Pons (tissue), 1 donor: ENCODE data around the gene MIP.
"Not testable (repeated sequence)": the region's sequence is repeated elsewhere in the genome, so short reads cannot be mapped to it uniquely, and the experiment has no call there.

Experiments
- DNase-seq: peaks from one replicate; pipeline ENCODE4 v3.0.0-alpha.2; 2016; ENCODE audit warnings: low spot score

MIP gene

DNA sequence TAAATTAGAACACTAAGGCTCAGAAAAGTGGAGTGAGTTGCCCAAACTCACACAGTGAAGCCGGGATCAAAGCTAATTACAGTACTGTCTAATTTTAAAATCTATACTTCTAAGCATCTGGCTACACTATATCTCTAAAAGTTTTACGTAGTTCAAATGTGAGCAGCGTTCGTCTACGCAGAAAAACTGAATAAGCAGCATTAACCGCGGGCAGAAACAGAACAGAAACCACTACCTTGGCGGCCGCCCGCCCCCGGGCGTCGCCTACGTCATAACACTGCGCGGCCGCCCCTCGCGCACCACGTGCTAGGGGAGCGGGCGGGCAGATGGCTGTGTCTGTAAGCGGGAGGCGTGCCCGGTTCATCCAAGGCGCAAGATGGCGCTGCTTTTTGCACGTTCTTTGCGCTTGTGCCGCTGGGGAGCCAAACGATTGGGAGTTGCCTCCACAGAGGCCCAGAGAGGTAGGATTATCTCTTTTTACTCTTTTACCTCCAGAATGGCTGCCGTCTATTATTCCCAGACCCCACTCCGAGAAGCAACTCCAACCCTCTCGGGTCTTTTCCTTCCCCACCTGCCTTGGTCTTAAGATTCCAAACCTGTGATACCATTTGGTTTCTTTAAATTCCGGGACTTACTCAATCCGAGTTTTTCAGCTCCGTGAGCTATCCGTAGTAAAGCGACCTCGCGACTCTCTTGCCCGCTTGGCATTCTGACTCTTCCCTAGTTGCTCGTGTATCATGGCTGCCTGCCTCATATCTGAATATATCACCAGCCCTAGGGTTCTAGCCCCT is 14.0 kb upstream of the MIP start, which contains the start of gene SPRYD4:
SPRYD4 (plus strand) TSS at position 363 of the 791 bp plus-strand sequence; CDS start at position 377, 14 bp downstream.
- peak; percentile 95 for DNase-seq

DNA sequence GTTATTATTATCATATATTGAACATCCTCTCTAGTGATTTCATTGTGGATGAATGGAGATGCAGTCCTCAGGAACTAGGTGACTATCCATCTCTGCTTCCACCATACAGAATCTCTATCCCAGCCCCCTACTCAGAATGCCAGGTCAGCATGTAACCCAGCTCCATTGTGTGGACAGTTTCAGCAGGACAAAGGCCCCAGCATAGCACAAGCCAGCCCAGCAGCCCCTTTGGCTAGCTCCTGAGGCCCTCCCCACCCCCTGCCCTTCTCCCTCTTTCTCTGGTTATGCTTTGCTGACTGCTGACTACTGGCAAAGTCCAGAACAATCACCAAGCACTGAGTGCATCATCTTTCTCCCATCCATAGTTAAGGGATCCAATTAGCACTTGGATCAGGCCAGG is 8.1 kb upstream of the MIP start:
- no peak for DNase-seq

DNA sequence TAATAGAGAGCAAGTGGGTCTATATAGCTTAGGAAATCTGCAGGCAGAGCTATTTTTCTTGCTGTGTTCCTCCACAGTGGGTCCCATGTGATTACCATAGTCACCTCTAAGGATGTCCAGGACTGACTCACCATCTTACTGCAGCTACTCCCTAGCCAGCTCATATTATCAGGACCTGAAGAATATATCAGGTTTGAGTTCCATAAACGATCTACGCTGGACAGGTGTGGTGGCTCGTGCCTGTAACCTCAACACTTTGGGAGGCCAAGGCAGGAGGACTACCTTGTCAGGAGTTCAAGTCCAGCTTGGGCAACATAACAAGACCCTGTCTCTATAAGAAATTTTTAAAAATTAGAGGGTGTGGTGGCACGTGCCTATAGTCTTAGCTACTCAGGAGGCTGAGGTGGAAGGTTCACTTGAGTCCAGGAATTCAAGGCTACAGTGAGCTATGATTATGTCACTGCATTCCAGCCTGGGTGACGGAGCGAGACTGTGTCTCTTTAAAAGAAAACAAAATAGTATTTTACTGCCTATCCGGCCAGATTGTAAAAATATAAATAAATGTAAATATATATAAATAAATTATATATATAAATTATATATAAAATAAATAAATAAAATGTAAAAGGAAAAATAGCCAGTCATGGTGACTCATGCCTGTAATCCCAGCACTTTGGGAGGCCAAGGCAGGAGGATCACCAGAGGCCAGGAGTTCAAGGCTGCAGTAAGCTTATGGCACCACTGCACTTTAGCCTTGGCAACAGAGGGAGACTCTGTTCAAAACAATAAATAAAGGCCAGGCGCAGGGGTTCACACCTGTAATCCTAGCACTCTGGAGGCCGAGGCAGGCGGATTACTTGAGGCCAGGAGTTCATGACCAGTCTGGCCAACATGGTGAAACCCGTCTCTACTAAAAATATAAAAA is 7.0 kb upstream of the MIP start:
- no peak for DNase-seq

DNA sequence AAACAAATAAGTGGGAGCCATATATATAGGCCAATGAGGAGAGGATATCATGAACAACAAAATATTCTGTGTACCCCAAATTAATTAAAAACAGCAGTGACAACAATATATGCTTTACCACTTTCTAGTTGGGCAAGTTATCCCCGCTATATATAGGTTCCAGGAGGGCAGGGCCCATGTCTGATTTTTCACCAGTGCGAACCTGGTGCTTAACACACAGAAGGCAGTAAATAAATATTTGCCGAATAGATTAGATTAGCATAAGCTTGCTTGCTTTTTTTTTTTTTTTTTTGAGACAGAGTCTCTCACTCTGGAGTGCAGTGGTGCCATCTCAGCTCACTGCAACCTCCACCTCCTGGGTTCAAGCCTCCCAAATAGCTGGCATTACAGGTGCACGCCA is 3.4 kb upstream of the MIP start:
- no peak for DNase-seq

DNA sequence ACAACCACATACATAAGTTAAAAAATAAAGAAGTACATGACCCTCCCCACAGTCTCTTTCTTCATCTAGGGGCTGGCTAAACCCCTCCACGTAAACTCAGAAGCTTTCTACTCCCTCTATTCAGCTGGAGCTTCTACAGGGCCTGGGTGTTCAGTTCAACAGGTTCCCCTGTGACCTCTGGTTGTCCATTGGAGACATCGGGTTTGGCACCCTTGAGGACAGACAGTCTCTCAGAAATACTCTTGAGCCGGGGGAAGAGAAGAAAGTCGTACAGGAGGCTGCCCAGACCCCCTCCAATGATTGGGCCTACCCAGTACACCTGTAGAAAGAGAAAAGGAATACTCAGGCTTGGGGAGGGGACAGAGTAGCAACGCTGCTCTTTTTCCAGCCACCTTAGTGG is 3.3 kb downstream of the MIP start:
- DNase-seq: no peak

DNA sequence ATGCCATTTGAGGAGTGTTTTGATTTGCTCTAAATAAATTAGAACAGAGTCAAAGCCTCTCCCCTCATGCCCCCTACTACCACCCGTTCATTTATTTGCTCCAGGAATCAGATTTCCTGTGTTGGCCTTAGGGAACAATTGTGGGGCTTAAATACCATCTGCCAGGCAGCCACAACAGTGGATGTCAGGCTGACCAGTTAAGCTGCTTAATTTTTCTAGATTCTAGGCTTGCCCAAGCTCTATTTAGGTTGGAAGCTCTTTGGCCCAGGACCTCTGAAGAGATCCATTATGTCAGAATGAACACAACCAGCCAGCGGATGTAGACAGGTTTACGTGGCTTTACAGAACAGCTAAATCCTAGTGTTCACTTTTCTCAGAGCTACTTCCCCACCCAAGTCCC is 4.2 kb downstream of the MIP start:
- no peak for DNase-seq

DNA sequence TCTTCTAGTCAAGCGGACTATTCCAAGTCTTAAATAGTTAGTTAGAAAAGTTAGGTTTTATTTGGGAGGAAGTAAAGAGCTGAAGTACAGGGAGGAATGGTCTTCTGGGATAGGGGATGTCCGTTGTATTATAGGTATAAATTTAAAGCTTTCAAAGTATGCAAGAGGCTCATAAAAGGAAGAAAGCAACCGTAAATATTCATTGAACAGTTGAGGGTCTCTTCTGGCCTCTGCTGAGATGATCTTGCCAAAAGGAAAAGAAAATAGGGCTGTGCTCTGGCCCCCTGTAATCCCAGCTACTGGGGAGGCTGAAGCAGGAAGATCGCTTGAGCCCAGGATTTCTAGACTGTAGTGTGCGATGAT is 4.9 kb downstream of the MIP start:
- DNase-seq: no peak

DNA sequence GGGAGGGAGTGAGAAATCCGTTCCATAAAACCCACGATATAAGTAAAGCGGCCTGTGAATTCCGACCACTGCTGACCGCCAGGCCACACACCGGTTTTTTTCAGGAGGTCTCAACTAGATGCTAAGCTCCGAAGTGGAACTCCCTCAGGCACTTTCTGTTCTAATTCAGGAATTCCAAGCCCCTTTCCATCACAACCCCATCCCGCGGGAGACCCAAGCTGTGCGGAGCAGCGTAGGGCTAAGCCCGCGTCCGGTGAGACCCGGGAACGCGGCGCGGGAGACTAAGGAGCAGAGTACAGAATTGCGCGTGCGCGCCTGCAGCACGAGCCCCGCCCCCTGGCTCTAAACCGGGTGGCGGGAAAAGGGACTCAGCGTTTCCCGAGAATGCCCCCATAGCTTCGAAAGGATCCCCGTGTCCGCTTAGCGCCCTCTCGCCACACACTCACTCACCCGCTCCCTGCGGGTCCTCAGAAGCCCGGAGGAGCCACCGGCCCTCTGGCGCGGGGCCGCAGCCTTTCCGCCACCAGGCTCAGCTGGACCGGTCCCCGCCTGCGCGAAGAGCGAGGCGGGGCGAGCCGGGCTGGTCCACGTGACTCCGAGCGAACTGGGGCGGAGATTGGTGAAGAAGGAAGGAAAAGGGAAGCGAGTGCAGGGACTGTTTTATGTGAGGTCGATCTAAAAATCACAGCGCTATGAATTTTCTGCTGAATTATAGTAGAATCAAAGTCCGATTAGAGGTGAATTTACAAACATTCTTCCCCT is 5.4 kb downstream of the MIP start, which contains the start of gene TIMELESS:
TIMELESS (minus strand) TSS at position 567 of the 762 bp plus-strand sequence. CDS start 15,256 bp downstream, outside the sequence.
- DNase-seq: peak; percentile 94

DNA sequence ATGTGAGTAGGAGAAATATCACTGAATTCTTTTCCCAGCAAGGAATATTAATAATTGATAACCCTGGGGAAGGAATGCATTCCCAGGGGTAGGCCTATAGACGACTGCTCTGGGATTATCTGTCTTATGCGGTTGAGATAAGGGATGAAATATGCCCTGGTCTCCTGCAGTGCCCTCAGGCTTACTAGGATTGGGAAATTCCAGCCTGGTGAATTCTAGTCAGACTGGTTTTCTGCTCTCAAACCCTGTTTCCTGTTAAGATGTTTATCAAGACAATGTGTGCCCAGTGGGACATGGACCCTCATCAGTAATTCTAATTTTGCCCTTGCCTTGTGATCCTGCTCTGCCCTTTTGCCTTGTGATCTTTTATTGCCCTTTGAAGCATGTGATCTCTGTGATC is 11.2 kb downstream of the MIP start:
- not testable (repeated sequence) for DNase-seq

DNA sequence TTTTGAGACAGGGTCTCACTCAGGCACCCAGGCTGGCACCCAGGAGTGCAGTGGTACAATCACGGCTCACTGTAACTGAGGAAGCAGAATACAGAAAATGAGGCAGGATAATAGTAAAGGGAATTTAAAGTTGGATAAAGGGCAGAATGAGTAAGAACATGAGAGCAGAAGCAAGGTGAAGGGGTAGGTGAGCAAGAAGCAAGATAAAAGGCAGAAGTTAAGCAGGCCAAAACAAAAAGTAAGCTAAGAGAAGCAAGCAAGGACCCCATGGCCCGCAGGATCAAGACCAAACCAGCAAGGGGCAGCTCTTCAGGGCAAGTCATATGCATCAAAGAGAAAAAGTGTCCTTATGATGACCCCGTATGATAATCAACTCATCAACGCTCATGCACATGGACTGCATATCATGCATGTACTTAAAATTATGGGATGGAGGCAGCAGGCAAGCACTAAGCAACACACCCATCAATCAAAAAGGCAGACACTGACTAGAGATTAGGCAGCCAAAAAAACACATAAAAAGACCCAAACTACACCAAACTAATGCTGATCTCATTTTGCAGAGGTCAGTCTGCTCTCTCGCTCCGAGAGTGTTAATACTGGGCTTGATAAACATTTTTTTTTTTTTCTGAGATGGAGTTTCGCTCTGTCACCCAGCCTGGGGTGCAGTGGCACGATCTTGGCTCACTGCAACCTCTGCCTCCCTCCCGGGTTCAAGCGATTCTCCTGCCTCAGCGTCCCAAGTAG is 16.9 kb downstream of the MIP start:
- DNase-seq: no peak

DNA sequence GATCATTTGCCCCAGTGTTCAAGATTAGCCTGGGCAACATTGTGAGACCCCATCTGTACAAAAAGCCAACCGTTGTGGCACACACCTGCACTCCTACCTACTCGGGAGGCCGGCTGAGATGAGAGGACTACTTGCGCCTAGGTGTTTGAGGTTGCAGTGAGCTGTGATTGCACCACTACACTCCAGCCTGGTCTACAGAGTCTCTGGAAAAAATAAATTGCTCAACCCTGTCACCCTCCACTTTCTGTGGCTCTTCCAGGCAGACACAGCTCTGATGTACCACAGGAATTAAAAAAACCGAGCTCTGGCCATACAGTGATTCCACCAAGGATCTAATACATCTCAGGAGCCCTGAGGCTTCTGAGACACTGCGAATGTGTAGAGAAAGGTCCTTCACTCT is 19.6 kb downstream of the MIP start:
- DNase-seq: no peak

DNA sequence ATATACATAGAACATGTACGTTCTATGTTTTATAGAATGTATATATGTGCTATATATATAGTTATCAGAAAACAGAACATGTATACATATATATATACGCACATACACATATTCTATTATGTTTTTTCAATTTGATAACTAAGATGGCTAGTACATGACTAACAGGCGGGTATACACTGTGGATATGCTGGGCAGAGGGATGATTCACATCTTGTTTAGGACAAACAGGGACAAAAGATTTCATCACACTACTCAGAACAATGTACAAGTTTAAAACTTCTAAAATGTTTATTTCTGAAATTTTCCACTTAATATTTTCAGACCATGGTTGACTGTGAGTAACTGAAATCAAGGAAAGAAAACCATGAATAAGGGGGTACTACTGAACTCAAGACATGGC is 22.6 kb downstream of the MIP start:
- no peak for DNase-seq

DNA sequence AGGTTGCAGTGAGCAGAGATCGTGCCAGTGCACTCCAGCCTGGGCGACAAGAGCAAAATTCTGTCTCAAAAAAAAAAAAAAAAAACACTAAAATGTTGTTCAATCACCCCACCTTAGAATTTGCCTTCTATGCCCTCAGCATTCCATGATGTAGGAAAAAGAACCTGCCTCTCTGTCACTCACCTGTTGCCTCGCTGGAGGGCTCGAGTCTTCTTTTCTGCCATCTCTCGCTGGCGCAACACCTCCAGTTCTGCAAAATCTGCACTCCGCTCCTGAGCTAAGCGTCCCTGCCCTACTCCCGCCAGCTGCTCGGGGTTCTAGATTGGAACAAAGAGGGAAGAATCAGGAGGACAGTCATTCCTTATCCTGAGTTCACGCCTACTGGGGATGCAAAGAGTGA is 23.2 kb downstream of the MIP start:
- DNase-seq: no peak

DNA sequence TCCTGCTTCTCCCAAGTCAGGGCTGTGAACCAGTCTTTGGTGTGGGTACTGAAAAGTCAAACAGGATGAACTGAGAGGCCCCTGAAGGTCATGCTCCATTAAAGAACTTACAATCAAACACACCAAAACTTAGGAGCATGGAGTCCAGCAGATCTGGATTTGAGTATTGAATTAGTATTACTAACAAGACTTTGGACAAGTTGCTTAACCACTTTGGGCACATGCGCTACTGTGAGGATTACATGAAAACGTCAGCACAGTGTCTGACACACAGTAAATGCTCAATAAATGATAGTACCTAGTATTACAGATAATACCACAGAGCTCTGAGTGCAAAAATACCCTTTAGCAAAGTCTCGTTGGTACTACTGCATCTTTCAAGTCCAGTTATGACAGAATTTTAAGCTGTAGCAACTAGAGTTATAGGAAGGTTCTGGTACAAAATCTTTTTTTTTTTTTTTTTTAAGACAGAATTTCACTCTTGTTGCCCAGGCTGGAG is 28.5 kb downstream of the MIP start:
- DNase-seq: no peak

DNA sequence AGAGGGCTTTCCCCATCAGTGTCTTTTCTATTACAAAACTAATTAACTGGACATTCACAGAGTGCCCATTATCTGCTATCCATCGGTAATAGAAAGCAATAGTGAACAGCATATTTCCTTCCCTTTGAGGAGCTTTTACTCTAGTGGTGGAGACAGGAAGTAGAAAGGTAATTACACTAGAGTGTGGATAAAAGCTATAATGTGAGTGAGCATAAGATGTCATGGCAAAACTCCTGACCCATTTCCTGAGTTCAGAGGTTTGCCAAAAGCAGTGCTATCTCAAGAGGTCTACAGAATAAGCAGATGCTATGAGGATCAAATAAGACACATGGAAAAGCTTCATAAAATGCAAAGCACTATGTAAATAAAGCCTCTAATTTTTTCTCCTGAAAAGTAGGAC is 29.3 kb downstream of the MIP start:
- no peak for DNase-seq

DNA sequence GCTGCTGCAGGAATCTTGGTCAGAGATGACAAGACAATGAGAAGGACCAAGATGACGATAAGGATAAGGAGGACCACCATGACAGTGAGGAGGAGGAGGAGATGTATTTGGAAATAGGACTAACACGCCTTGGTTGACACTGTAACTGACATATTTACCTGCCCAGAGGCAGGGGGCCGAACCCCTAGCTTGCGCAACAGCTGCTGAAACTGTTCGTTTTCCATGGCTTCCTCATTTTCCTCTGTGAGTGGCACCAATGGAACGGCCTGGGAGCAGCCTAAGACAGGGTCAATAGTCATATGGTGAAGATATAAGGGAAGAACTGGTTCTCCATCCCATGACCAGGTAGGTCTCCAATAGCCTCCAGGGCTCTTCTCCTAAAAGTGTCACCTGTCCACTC is 34.0 kb downstream of the MIP start:
- no peak for DNase-seq

DNA sequence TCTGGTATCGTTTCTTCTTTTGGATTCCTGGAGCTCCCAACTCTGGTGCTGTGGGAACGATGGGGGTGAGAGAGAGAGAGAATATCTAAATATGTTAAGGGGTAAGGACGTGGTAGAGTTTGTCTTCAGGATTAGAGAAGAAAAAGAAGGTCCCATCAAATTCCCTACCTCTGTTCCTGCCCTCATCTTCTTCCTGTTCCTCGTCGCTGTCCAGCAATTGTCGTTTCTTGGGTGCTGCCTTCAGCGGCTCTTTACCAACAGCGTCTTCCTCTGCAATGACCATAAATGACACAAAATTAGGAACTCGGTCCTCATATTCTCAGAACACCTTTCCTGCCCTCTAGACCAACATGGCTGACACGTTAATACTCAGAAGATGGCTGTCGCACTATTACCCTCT is 36.7 kb downstream of the MIP start:
- DNase-seq: no peak

DNA sequence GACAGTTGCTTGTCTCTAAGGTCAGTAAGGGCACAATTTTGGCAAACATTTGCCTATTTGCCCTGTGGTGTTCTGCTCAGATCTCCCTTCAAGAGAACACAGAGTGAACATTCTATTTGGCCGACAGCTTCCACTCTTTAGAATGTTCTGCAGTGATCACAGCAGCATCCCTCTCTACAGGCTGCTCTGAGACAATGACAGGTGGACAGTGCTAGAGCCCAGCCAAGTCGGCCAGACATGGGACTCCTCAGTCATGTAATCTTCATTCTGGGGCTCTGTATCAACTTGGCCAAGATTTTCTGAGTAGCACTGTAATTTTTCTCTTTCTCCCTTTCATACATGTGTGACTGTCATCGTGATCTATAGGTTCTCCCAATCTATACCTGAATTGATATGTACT is 40.1 kb downstream of the MIP start:
- DNase-seq: no peak

DNA sequence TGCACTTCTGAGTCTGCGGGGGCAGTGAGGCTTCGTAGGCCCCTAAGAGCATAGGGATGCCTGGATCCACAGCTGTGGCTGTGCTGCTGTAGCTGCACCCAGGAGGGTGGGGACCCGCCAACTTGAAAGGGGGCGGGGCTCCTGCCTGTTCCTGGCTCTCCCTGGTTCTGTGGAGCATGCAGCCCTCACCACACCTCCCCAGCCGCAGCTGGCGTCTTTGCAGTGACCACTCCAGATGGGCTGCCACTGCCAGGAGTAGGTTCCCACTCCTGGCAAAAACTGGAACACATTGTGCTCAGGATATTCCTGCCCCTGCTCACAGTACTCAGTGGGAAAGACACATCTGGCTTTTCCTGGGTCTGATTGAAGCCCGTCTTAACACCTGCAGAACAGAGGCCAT is 41.1 kb downstream of the MIP start:
- no peak for DNase-seq

DNA sequence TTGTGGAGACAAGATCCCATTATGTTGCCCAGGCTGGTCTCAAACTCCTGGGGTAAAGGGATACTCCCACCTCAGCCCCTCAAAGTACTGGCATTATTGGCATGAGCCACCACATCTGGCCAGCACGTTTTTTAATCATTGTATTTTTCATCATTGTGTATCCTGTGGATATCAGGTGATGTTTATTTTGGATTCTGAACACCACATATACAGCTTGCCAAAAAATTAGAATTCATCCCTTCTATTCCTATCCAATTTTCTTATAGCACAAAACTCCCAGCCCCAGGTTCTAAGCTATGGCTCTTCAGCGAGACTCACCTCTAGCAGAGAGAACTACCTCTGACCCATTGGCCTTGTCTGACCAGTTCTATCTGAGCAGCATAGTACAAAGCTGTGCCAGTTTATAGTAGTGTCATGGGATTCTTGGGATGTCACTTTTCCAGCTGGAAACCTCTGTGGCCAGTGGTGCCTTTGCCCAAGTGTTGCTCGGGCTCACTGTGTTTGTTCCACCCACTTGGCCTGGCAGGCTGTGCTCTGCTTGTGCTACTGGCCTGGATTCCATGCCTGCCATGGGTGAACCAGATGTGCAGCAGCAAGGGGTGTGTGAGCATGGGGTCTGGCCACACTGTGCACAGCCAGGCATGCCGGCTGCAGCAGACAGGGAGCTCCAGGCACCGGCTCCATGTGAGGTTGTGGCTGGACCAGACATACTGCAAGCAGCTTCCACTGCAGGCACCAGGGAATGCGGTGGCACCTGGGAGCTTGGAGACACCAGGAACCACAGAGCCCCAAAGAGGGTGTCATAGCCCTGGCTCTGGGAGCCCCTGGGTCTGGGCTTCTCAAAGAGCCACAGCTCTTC is 42.4 kb downstream of the MIP start:
- no peak for DNase-seq
